AG04450 (cell line): ENCODE measurements around the gene ADIRF. TPM values are rescaled to one million over a fixed set of nuclear protein-coding genes. Genes with fewer than 3 reads are reported as not detected.

Source experiments
- CTCF ChIA-PET: fragments of 300-600, 350-600 bp; formaldehyde crosslinking; extraction: SDS; loops from one replicate; lab custom pipeline; 2022; ENCODE audit warnings: antibody characterized with exemption, inconsistent platforms; lab: Charles Lee
- POLR2A ChIA-PET: fragments of 350-600 bp; formaldehyde crosslinking; extraction: SDS; loops from one replicate; lab custom pipeline; 2021; ENCODE audit warnings: antibody characterized with exemption, inconsistent platforms; lab: Yijun Ruan, JAX
- DNase-seq: peaks from one replicate; pipeline ENCODE4 v3.0.0-alpha.2; 2011; ENCODE audit warnings: low read depth, low spot score
- H3K27ac ChIP-seq: one replicate; pipeline ENCODE4 v1.5.1; 2012; ENCODE audit warnings: low read depth, low read length, control low read depth
- H3K27me3 ChIP-seq: one replicate; pipeline ENCODE4 v1.6.0; 2012; ENCODE audit warnings: low read length; ENCODE audit not compliant: control insufficient read depth, insufficient read depth
- H3K4me3 ChIP-seq: 2 replicates; pipeline ENCODE4 v1.5.1; 2011; ENCODE audit warnings: mild to moderate bottlenecking, low read depth, low read length, control low read depth
- H3K9me3 ChIP-seq: 2 replicates; pipeline ENCODE4 v1.5.1; 2012; ENCODE audit warnings: low read length; ENCODE audit not compliant: control insufficient read depth, insufficient read depth
- polyA plus RNA-seq: library from polyadenylated mRNA; depleted of rRNA; stranded (reverse); fragments of >200 nt; gene quantifications from 2 replicates; pipeline ENCODE4 v1.2.3, GENCODE V29; 2011
- TF ChIP-seq, protein P1 (sequence below): IDR thresholded peaks from 2 replicates; pipeline ENCODE4 v1.5.1; 2011; ENCODE audit warnings: low read depth, low read length, control low read depth, inconsistent platforms

ADIRF gene
- polyA plus RNA-seq, 1 experiment = 3.9 TPM

DNA sequence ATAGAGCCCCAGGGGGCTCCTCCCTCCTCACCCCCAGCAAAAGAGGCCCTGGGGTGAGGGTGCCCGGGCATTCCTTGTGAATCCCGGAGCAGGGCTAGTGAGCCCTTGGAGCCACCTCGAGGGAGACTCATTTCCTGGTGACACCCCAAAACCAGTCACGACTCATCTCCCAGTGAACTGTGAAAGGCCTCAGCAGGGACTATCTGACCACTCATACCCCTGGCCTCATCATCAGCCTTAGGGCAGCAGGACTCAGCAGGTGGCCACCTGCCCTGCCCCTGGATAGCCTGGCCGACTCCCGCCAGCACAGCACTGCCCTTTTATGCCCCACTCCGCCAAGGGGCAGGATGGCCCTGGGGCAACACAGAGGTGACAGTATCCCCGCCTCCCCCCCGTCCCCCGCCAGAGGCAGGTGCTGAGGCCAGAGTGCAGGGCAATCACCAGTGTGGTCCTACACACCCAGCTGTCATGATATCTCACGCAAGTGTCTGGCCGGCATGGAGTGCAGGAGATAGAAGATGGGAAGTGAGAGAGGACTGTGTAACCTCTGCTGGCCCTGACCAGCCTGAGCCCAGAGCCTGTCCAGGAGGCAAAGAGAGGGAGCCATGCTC lies 6.7 kb upstream of the ADIRF start:
- Histone ChIP-seq H3K9me3 (no peaks in the 10 kb centered on the region; the same call in 1 of the 2 replicates), H3K4me3 (no peak overlapping the region), H3K27me3 (no peaks in the 10 kb centered on the region), H3K27ac (no peak overlapping the region)
- TF ChIP-seq, protein P1, sequence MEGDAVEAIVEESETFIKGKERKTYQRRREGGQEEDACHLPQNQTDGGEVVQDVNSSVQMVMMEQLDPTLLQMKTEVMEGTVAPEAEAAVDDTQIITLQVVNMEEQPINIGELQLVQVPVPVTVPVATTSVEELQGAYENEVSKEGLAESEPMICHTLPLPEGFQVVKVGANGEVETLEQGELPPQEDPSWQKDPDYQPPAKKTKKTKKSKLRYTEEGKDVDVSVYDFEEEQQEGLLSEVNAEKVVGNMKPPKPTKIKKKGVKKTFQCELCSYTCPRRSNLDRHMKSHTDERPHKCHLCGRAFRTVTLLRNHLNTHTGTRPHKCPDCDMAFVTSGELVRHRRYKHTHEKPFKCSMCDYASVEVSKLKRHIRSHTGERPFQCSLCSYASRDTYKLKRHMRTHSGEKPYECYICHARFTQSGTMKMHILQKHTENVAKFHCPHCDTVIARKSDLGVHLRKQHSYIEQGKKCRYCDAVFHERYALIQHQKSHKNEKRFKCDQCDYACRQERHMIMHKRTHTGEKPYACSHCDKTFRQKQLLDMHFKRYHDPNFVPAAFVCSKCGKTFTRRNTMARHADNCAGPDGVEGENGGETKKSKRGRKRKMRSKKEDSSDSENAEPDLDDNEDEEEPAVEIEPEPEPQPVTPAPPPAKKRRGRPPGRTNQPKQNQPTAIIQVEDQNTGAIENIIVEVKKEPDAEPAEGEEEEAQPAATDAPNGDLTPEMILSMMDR = no peak
- CTCF ChIA-PET = interaction anchor here (1.5 kb wide), 1 partner anchor 15 kb away, joined by 4 read pairs; no protein-coding TSS in a partner anchor
- DNase-seq = no peak
- POLR2A ChIA-PET = no interaction called here

DNA sequence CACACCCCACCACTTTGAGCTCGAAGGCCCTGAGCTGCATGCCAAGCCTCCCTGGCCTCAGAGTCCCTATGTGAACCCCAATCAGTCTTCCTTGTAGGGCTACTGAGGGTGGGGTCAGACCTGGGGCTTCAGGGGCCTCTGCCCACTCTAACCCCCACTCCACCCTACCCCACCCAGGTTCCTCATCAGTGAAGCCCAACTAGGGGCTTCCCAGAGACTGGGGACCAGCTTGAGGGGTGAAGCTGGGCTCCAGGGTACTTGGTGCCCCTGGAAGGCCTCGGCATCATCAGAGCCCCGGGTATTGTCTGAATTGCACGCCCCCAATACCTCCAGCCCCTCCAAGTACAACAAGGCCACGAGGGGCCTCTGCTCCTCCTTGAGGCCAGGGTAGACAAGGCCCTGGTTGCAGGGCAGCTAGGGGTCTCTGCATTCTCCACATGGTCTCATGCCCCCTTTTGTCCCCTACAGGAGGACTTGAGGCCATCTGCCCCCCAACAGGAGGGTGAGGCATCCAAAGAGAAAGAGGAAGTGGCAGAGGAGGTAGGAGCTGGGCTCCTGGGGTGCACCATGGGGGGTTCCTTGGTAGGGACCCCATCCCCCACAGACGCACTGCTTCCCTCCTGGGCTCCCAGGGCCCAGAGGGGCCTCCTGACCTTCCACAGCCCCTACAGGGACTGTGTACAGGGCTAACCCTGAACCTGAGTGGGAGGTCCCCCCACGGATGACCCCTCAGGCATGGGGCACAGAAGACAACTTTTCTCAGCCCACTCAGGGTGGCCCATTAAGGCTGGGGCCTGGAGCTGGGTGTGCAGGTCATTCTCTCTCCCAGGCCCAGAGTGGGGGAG lies 5.9 kb upstream of the ADIRF start:
- Histone ChIP-seq H3K27me3 (no peaks in the 10 kb centered on the region), H3K9me3 (no peaks in the 10 kb centered on the region; the same call in 1 of the 2 replicates), H3K27ac (no peak overlapping the region), H3K4me3 (no peak overlapping the region)
- DNase-seq = no peak
- ChIA-PET CTCF (interaction anchor here (0.5 to 0.6 kb wide), 2 partner anchors 8 to 24 kb away, joined by 3 to 12 read pairs; no protein-coding TSS in a partner anchor), POLR2A (no interaction called here)
- TF ChIP-seq, protein P1 = no peak

DNA sequence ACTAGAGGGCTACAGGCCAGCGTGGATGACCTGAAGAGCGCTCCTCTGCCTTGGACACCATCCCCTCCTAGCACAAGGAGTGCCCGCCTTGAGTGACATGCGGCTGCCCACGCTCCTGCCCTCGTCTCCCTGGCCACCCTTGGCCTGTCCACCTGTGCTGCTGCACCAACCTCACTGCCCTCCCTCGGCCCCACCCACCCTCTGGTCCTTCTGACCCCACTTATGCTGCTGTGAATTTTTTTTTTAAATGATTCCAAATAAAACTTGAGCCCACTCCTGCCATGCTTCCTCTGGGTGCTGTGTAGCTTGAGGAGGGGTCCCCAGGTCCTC lies 5.3 kb upstream of the ADIRF start:
- Histone ChIP-seq H3K27ac (no peak overlapping the region), H3K27me3 (no peaks in the 10 kb centered on the region), H3K4me3 (no peak overlapping the region), H3K9me3 (no peaks in the 10 kb centered on the region; the same call in 1 of the 2 replicates)
- CTCF ChIA-PET = interaction anchor here (0.6 kb wide), 1 partner anchor 9 kb away, joined by 3 read pairs; no protein-coding TSS in a partner anchor
- TF ChIP-seq, protein P1 = no peak
- POLR2A ChIA-PET = no interaction called here
- DNase-seq = no peak

DNA sequence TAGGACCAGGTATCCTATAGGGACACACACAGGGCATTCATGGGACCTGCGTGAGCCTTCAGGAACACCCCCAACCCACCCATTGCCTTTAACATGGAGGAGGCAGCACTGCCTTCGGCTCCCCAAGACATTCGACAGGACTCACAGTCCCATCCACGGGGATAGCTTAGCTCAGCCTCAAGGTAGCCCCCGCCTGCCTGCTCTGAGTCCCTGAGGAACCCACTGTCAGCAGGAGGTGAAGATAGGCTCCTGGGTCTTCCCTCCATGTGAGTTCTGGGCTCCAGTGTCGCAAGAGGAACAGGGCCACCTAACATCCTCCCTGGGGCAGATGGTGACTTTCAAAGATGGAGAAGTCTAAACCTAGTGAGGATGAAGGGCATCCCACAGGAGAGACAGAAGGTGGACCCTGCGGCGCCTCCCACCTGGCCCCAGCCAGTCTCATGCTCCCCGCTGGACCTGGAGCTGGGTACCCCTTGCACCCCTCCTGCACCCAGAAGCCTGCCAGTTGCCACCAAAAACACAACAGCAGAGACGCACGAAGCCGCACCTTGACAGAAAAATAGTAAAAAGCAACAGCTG lies 4.9 kb upstream of the ADIRF start:
- no peaks in the 10 kb centered on the region; the same call in 1 of the 2 replicates for H3K9me3 ChIP-seq
- DNase-seq = no peak
- CTCF ChIA-PET = interaction anchor here (0.6 kb wide), 1 partner anchor 9 kb away, joined by 3 read pairs; no protein-coding TSS in a partner anchor
- POLR2A ChIA-PET = no interaction called here
- TF ChIP-seq, protein P1 = no peak
- H3K4me3 ChIP-seq = no peak overlapping the region
- H3K27ac ChIP-seq = no peak overlapping the region
- no peaks in the 10 kb centered on the region for H3K27me3 ChIP-seq
